Measurements from ENCODE around the gene PIK3C2G. TPM values are rescaled to one million over a fixed set of nuclear protein-coding genes. Genes with fewer than 3 reads are reported as not detected.

Gene PIK3C2G
- total RNA-seq, 1 experiment from 2014 or later: not detected

DNA sequence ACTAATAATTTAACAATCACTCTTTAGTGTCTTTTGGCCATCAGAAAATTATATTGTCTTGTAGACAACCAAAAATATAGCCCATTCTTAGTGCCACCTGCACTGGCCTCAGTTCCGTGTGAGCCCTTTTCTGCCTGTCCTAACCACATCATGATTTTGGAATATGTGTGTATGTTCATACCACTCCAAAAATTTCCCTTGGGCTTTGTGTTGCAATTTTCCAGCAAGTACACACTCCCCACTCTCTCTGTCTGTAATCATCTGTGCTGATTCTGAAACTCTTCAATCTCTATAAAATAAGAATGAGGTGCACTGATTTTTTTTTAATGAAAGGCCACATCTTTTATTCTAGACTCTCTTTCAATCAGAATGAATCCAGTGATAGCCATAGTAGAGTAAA, 196.0 kb downstream of the PIK3C2G start (continued):
- TF ChIP-seq SIN3A (IDR thresholded peaks at IDR 0.05; ENCODE audit: low read depth) (no peak), EZH2phosphoT487 (IDR thresholded peaks at IDR 0.05; ENCODE audit: borderline replicate concordance) (no peak), TCF7L2 (IDR thresholded peaks at IDR 0.05; ENCODE audit: borderline replicate concordance, extremely low read depth, insufficient read depth, insufficient read length) (no peak), SRF (IDR thresholded peaks at IDR 0.05; ENCODE audit: low read depth) (no peak), ELF1 (IDR thresholded peaks at IDR 0.05; ENCODE audit: borderline replicate concordance, low read depth) (no peak), CBX3 (IDR thresholded peaks at IDR 0.05; ENCODE audit: low read depth) (no peak), RAD21 (IDR thresholded peaks at IDR 0.05; ENCODE audit: low read depth) (no peak), POLR2AphosphoS5 (IDR thresholded peaks at IDR 0.05; ENCODE audit: low read depth, low read length) (no peak), EGR1 (IDR thresholded peaks at IDR 0.05; ENCODE audit: low read depth) (no peak)
- TF ChIP-seq, protein P1, sequence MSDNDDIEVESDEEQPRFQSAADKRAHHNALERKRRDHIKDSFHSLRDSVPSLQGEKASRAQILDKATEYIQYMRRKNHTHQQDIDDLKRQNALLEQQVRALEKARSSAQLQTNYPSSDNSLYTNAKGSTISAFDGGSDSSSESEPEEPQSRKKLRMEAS (IDR thresholded peaks at IDR 0.05): no peak

DNA sequence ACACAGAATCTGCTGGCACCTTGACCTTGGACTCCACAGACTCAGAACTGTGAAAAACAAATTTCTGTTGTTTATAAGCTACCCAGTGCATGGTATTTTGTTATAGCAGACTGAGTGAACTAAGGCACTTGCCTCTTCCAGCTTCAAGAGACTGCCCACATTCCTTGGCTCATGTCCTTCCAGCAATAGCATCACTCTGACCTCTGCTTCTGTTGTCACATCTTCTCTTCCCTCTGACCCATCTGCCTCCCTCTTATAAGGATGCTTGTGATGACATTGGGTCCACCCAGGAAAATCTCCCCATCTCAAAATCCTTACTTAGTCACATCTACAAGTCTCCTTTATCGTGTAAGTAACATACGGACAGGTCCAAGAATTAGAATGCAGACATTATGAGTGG, 200.4 kb downstream of the PIK3C2G start:
- no TSS peak for BruUV-seq (replicated peaks)

More for the DNA sequence above, 200.4 kb downstream of the PIK3C2G start:
- Histone ChIP-seq H3K36me3 (ENCODE audit: control insufficient read depth in 1 of 2, insufficient read depth in 2 of 2, low read length in 2 of 2) (no peaks in the 10 kb centered on the region), H3K27me3 (ENCODE audit: insufficient read depth, low read length) (no peaks in the 10 kb centered on the region), H2AFZ (ENCODE audit: low read depth, low read length, poor library complexity, severe bottlenecking) (no peak overlapping the region), H3K4me3 (replicated peaks in 1 of 2; ENCODE audit: low read depth in 1 of 2, low read length in 2 of 2) (no peak overlapping the region), H3K9me3 (ENCODE audit: control insufficient read depth in 1 of 2, insufficient read depth in 1 of 2, low read depth in 1 of 2, low read length in 2 of 2) (no peaks in the 10 kb centered on the region), H3K9me2 (ENCODE audit: insufficient read depth) (no peaks in the 10 kb centered on the region), H3K4me2 (ENCODE audit: low read length) (no peak overlapping the region), H4K20me1 (ENCODE audit: insufficient read depth) (no peaks in the 10 kb centered on the region), H3K9ac (ENCODE audit: low read length) (no peak overlapping the region), H3K4me1 (ENCODE audit: control insufficient read depth in 1 of 2, insufficient read depth in 2 of 2, low read length in 2 of 2) (no peaks in the 10 kb centered on the region), H3K27ac (ENCODE audit: low read depth, low read length) (no peak overlapping the region), H3K79me2 (ENCODE audit: insufficient read depth, low read length) (no peaks in the 10 kb centered on the region)
- ChIA-PET POLR2A (no interaction called here), RAD21 (ENCODE audit: low non-redundant PET in 1 of 2, low total read pairs in 2 of 2, uncharacterized antibody in 2 of 2, unreplicated experiment in 2 of 2) (no interaction called here), CTCF (no interaction called here)
- intact Hi-C loops (cut with micrococcal nuclease): no loop called here
- DNase-seq (ENCODE audit: low read depth, low spot score) (no peak), ATAC-seq (no peak)
- TF ChIP-seq EZH2phosphoT487 (IDR thresholded peaks at IDR 0.05; ENCODE audit: borderline replicate concordance) (no peak), POLR2A (IDR thresholded peaks at IDR 0.05; ENCODE audit: borderline replicate concordance, extremely low read depth, insufficient read depth, insufficient read length) (no peak), ZFX (IDR thresholded peaks at IDR 0.05) (no peak), EZH2 (IDR thresholded peaks at IDR 0.05) (no peak), SP1 (IDR thresholded peaks at IDR 0.05; ENCODE audit: low read depth) (no peak), CEBPB (IDR thresholded peaks at IDR 0.05; ENCODE audit: low read depth) (no peak), SRF (IDR thresholded peaks at IDR 0.05; ENCODE audit: low read depth) (no peak), RAD21 (IDR thresholded peaks at IDR 0.05; ENCODE audit: low read depth) (no peak), ELF1 (IDR thresholded peaks at IDR 0.05; ENCODE audit: borderline replicate concordance, low read depth) (no peak), ZNF274 (IDR thresholded peaks at IDR 0.05; ENCODE audit: low read depth, low read length) (no peak), POLR2AphosphoS5 (IDR thresholded peaks at IDR 0.05; ENCODE audit: low read depth, low read length) (no peak), TCF7L2 (IDR thresholded peaks at IDR 0.05; ENCODE audit: borderline replicate concordance, extremely low read depth, insufficient read depth, insufficient read length) (no peak), SIN3A (IDR thresholded peaks at IDR 0.05; ENCODE audit: low read depth) (no peak), FOSL1 (IDR thresholded peaks at IDR 0.05; ENCODE audit: low read depth) (no peak)
- TF ChIP-seq, protein P2, sequence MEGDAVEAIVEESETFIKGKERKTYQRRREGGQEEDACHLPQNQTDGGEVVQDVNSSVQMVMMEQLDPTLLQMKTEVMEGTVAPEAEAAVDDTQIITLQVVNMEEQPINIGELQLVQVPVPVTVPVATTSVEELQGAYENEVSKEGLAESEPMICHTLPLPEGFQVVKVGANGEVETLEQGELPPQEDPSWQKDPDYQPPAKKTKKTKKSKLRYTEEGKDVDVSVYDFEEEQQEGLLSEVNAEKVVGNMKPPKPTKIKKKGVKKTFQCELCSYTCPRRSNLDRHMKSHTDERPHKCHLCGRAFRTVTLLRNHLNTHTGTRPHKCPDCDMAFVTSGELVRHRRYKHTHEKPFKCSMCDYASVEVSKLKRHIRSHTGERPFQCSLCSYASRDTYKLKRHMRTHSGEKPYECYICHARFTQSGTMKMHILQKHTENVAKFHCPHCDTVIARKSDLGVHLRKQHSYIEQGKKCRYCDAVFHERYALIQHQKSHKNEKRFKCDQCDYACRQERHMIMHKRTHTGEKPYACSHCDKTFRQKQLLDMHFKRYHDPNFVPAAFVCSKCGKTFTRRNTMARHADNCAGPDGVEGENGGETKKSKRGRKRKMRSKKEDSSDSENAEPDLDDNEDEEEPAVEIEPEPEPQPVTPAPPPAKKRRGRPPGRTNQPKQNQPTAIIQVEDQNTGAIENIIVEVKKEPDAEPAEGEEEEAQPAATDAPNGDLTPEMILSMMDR (IDR thresholded peaks at IDR 0.05 in 2 of 3, conservative IDR thresholded peaks at IDR 0.05 in 1 of 3; ENCODE audit: borderline replicate concordance in 1 of 3, insufficient read depth in 1 of 3, low read depth in 2 of 3, low read length in 2 of 3): no peak
- TF ChIP-seq, protein P3, sequence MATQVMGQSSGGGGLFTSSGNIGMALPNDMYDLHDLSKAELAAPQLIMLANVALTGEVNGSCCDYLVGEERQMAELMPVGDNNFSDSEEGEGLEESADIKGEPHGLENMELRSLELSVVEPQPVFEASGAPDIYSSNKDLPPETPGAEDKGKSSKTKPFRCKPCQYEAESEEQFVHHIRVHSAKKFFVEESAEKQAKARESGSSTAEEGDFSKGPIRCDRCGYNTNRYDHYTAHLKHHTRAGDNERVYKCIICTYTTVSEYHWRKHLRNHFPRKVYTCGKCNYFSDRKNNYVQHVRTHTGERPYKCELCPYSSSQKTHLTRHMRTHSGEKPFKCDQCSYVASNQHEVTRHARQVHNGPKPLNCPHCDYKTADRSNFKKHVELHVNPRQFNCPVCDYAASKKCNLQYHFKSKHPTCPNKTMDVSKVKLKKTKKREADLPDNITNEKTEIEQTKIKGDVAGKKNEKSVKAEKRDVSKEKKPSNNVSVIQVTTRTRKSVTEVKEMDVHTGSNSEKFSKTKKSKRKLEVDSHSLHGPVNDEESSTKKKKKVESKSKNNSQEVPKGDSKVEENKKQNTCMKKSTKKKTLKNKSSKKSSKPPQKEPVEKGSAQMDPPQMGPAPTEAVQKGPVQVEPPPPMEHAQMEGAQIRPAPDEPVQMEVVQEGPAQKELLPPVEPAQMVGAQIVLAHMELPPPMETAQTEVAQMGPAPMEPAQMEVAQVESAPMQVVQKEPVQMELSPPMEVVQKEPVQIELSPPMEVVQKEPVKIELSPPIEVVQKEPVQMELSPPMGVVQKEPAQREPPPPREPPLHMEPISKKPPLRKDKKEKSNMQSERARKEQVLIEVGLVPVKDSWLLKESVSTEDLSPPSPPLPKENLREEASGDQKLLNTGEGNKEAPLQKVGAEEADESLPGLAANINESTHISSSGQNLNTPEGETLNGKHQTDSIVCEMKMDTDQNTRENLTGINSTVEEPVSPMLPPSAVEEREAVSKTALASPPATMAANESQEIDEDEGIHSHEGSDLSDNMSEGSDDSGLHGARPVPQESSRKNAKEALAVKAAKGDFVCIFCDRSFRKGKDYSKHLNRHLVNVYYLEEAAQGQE (IDR thresholded peaks at IDR 0.05; ENCODE audit: low read depth): no peak
- TF ChIP-seq, protein P1 (IDR thresholded peaks at IDR 0.05): no peak

Data from HCT116 (cell line).